SU-DHL-6 (cell line): ENCODE results near the gene MARCHF3.

Experiments used
- CTCF ChIP-seq: fragments of 200-600 bp; sonication (generic); IDR thresholded peaks from one replicate; pipeline ENCODE4 v1.5.1; 2017; ENCODE audit warnings: antibody characterized with exemption, mild to moderate bottlenecking, low read length, moderate library complexity; ENCODE audit not compliant: insufficient read depth, poor library complexity, severe bottlenecking
- EZH2phosphoT487 ChIP-seq: fragments of 200-600 bp; sonication (generic), shearing (Covaris generic); conservative IDR thresholded peaks from 2 replicates; pipeline ENCODE4 v1.6.1; 2018; ENCODE audit warnings: mild to moderate bottlenecking, antibody characterized with exemption, low read length, moderate library complexity, mixed read lengths

- TF ChIP-seq CTCF: no peak
- TF ChIP-seq EZH2phosphoT487: no peak
These were observed 14.6 kb downstream of the MARCHF3 start for GRCh38 chr5:127015716-127016115.
